GM12875 (cell line): ENCODE data around the gene SEMA3E.

Experiments
- H3K4me3 ChIP-seq: one replicate; pipeline ENCODE4 v1.5.1; 2011; ENCODE audit warnings: low read depth, low read length, control low read depth
- CTCF ChIP-seq: IDR thresholded peaks from 2 replicates; pipeline ENCODE4 v1.5.1; 2011; ENCODE audit warnings: low read depth, mild to moderate bottlenecking, control low read depth, inconsistent platforms, low read length, moderate library complexity, borderline replicate concordance; ENCODE audit not compliant: insufficient read depth

The SEMA3E gene

GRCh38 chr7:83359108-83359507 lies 289.8 kb downstream of the SEMA3E start:
- no peak overlapping the region for H3K4me3 ChIP-seq
- no peak for TF ChIP-seq CTCF

GRCh38 chr7:83355143-83355542 lies 293.8 kb downstream of the SEMA3E start:
- H3K4me3 ChIP-seq = no peak overlapping the region

GRCh38 chr7:83347945-83348444 lies 300.9 kb downstream of the SEMA3E start:
- TF ChIP-seq CTCF = no peak
- H3K4me3 ChIP-seq = no peak overlapping the region

More at GRCh38 chr7:83355143-83355542, 293.8 kb downstream of the SEMA3E start:
- TF ChIP-seq CTCF = no peak

GRCh38 chr7:83339907-83340306 lies 309.0 kb downstream of the SEMA3E start:
- no peak for TF ChIP-seq CTCF
- no peak overlapping the region for H3K4me3 ChIP-seq

GRCh38 chr7:83338277-83338950 lies 310.5 kb downstream of the SEMA3E start:
- no peak overlapping the region for H3K4me3 ChIP-seq
- TF ChIP-seq CTCF = no peak

- no peak for TF ChIP-seq CTCF
Observed at GRCh38 chr7:83337050-83337449, 311.9 kb downstream of the SEMA3E start.

GRCh38 chr7:83326223-83326622 lies 322.7 kb downstream of the SEMA3E start:
- H3K4me3 ChIP-seq = no peak overlapping the region
- TF ChIP-seq CTCF = no peak

More at GRCh38 chr7:83337050-83337449, 311.9 kb downstream of the SEMA3E start:
- no peak overlapping the region for H3K4me3 ChIP-seq
